AG09319 (cell line): ENCODE results near the gene PDPR.
"Not testable (repeated sequence)": the region's sequence is repeated elsewhere in the genome, so short reads cannot be mapped to it uniquely, and the experiment has no call there.

Experiments
- DNase-seq: peaks from one replicate; pipeline ENCODE4 v3.0.0-alpha.2; 2010; ENCODE audit warnings: low read depth; ENCODE audit errors: extremely low read depth
- CTCF ChIP-seq: IDR thresholded peaks from 2 replicates; pipeline ENCODE4 v1.5.1; 2011; ENCODE audit warnings: low read depth, mild to moderate bottlenecking, inconsistent platforms, low read length, moderate library complexity

Gene PDPR

GRCh38 chr16:70127706-70128105 lies 13.6 kb downstream of the PDPR start:
- DNase-seq = not testable (repeated sequence)

GRCh38 chr16:70128844-70129243 lies 14.7 kb downstream of the PDPR start:
- DNase-seq = not testable (repeated sequence)

GRCh38 chr16:70135796-70136195 lies 21.7 kb downstream of the PDPR start:
- not testable (repeated sequence) for DNase-seq

GRCh38 chr16:70136595-70136994 lies 22.5 kb downstream of the PDPR start:
- DNase-seq = not testable (repeated sequence)

GRCh38 chr16:70142739-70143138 lies 28.6 kb downstream of the PDPR start:
- DNase-seq = not testable (repeated sequence)

- not testable (repeated sequence) for DNase-seq
Observed at GRCh38 chr16:70143231-70143895, 29.2 kb downstream of the PDPR start.

- DNase-seq = not testable (repeated sequence)
Observed at GRCh38 chr16:70147853-70148252, 33.7 kb downstream of the PDPR start.

- not testable (repeated sequence) for DNase-seq
Observed at GRCh38 chr16:70148453-70148852, 34.3 kb downstream of the PDPR start.

GRCh38 chr16:70149296-70149695 lies 35.2 kb downstream of the PDPR start:
- not testable (repeated sequence) for DNase-seq

- DNase-seq = no peak
- no peak for TF ChIP-seq CTCF
Observed at GRCh38 chr16:70151391-70151790, 37.3 kb downstream of the PDPR start.

- no peak for DNase-seq
- TF ChIP-seq CTCF = no peak
Observed at GRCh38 chr16:70151941-70152509, 37.9 kb downstream of the PDPR start.

GRCh38 chr16:70152578-70153302 lies 38.6 kb downstream of the PDPR start:
- TF ChIP-seq CTCF = no peak

GRCh38 chr16:70154736-70155135 lies 40.6 kb downstream of the PDPR start:
- not testable (repeated sequence) for DNase-seq

More at GRCh38 chr16:70152578-70153302, 38.6 kb downstream of the PDPR start:
- DNase-seq = no peak
